NCI-H748 (cell line): ENCODE data around the gene ANKMY1.

Experiments
- DNase-seq: peaks from one replicate; lab custom pipeline; 2025; ENCODE audit not compliant: unreplicated experiment; lab: John Stamatoyannopoulos, UW

Gene ANKMY1

DNA sequence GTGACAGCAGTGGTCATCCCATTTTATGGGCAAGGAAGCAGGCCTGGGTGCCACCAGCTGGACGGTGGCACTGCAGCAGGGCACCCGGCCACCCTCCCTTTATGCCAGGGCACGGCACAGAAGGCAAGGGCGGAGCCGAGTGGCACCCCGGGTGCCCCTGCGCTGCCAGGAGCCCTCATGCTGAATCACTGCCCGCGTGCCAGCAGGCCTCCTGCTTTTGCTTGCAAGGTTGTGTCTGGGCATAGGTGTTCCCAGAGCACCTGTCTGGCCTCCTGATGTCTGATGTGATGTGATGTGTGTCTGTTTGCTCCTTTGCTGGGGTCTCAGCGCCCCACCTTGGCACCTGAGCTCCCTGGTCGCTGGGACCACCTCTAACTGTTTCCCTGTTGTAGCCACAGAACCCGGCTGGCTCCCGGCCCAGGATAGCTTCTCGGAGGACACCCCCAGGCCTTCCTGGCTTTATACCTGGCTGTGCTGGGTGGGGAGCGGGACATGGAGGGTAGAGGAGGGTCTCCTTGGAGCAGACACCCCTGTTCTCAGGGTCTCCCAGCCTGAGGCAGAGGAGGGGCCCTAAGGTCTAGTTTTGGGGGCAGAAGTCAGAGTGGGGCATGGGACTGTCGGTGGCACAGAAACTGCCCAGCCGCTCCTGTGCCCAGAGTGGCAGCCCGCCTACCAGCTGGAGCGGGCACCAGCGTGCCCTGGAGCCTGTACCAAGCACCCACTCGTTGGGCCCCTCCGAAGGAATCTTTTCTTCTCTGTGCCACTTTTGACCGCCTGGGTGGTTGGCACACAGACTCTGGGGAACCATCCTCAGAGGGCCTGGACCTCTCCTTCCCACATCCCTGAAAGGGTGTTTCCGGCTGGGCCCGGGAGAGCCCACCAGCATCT is 118.7 kb downstream of the ANKMY1 start:
- no peak for DNase-seq

DNA sequence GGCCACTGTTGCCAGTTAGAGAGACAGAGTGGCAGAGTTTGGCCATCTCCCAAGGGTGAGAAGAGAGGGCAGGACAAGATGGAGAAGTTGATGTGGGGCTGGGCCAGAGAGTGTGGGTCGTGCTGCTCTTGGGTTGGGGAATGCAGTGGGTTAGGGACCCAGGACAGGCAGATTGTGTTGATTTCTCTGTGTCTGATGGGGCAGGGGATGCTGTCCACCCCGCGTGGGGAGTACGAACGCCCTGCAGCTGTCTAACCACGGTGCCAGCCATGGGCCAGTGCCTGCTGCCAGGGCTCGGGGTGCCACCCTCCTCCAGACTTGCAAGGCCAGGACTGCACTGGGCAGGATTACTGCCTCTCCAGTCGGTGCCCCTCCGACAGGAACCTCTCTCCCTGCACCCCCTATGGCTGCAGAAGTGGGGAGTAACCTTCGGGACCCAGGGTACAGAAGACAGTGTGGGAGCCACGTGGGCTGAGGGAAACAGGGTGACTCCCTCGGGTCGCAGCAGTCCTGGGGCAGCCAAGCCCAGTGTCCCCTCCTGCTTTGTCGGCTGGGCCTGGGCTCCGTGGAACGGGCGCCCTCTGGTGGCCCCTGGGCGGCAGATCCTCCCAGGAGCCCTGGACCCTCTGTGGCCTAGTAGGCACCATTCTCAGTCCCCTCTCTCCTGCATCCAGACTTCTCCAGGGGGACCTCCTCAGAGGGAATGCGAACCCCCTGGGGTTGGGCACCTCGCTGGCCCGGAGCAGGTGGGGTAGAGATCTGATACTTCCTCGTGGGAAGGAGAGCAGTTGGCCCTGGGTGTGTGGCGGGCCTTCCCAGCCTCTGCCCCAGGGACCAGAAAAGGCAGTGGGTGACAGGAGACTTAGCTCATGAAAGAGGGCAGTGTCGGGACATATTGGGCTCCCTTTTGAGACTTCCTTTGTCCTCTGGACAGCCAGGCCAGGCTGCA is 119.7 kb downstream of the ANKMY1 start:
- DNase-seq = peak; percentile 67

DNA sequence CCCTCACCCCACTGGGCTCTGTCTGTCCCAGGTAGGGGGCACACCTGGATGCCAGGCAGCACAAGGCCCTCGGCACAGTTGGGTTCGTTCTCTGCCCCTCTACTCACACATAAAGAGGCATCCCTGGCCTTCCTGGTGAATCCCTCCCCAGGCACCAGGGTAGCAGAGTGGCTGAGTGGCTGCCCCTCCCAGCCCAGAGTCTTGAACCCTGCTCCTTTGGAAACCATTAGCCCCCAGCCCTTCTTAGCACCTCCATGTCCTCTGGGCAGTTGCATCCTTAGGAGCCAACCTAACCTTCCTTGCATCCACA is 120.3 kb downstream of the ANKMY1 start:
- DNase-seq = no peak

DNA sequence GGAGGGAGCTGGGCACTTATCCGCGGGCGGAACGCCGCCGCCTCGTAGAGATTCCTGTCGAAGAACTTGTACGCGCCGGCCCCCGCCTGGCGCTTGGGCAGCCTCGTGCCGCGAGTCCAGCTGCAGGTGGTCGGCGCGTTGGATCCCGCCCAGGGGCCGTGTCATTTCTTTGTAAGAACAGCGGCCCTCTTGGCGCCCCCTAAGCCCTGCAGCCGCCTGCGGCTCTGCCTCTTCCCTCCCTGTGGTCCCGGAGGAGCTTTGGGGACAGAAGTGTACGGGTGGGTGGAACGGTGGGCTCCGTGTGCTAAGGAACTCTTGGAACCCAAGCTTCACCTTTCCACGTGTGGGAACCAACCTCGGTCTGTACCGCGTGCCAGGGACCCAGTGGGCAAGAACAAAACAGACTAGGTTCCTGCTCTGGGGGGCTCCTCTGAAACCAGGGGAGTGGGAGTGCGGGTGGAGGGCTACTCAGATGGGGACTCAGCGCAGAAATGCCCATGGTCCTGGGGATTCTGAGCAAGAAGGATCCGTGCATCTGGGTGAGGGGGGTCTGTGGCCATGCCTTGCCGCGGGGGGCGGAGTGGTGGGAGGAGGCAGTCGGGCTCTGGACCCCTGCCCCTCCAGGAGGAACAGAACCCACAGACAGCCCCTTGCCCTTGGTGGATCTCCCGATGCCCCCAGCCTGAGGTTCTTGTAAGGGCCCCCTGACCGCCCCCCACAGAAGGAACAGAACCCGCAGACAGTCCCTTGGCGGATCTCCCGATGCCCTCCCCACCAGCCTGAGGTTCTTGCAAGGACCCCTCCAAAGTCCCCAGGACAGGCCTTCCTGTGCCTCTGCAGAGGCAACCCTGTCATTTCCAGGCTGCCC is 120.9 kb downstream of the ANKMY1 start:
- peak; percentile 61 for DNase-seq

DNA sequence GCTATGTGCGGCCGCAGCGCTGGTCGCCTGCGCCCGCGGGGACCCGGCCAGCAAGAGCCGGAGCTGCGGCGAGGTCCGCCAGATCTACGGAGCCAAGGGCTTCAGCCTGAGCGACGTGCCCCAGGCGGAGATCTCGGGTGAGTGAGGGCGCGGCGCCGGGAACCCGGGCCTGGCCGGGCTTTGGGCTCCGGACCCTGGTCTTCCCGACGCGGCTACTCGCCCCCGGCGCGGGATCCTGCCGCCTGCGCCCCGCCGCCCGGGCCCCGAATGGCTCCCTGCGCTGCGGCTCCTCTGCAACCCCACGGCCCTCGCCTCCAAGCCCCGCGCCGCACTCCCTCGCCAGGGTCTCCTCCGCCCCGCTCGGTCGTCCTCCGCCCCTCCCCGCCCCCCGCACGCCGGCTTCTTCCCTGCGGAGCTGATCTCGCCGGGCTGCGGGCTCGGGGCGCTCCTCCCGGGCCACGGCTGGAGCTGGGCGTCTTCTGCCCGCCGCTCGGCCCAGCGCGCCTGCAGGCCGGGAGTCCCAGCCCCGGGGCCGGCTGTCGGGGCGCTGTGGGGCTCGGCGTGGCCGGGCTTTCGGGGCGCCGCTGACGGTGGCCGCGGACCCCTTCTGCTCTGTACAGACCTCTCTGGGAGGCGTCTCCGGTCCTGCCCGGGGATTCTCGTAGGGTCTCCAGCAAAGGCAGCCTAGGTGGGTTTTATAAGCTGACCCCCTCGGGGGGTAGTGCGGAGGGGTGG is 121.7 kb downstream of the ANKMY1 start:
- peak; percentile 70 for DNase-seq

DNA sequence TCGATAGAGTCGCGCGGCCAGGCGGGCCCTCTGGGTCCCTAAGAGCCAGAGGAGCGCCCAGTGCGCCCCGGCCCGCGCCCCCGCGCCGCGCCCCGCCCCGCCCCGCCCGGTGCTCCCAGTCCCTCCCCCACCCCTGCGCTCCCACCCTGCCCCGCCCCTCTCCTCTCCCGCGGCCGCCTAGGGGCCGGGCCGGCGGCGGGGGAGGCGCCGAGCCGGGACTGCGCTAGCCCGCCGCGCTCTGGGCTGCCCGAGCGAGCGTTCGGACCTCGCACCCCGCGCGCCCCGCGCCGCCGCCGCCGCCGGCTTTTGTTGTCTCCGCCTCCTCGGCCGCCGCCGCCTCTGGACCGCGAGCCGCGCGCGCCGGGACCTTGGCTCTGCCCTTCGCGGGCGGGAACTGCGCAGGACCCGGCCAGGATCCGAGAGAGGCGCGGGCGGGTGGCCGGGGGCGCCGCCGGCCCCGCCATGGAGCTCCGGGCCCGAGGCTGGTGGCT is 122.3 kb downstream of the ANKMY1 start, which contains the start of gene GPC1:
TSS of gene GPC1 (plus strand) at position 207 of the 491 bp plus-strand sequence. CDS start at position 463, 256 bp downstream.
- peak; percentile 82 for DNase-seq

DNA sequence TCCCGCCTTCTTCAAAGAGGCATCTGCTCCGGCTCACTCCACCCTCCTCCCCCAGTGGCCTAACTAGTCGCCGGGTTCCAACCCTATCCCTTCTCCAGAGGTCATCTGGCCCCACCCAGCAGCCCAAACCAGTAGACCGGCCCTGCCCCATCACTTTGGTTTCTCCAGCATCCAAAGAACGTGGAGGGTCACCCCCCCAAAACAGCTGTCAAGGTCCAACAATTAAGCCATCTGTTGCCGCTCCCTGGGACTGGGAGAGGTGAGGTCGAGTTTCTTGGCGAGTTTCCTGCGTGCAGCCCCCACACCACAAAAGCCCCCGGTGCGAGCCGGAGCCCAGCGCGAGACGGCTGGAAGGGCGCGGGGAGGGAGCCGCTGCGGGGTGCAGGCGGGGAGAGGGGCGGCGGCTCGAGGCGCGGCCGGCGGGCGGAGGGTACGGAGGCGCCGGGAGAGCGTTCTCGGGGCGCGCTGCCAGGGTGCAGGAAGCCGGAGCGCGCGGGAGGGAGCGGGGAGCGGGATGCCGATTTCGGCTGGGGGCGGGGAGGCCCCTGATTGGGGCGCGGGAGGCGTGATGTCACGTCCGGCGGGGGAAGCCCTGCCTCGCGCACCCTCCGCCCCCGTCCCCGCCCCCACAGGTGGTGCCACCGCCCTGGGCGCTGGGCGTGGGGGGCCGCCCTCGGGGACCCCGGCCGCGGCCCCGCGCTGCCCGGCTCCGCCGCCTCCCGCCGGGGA is 122.9 kb downstream of the ANKMY1 start:
- peak; percentile 91 for DNase-seq

DNA sequence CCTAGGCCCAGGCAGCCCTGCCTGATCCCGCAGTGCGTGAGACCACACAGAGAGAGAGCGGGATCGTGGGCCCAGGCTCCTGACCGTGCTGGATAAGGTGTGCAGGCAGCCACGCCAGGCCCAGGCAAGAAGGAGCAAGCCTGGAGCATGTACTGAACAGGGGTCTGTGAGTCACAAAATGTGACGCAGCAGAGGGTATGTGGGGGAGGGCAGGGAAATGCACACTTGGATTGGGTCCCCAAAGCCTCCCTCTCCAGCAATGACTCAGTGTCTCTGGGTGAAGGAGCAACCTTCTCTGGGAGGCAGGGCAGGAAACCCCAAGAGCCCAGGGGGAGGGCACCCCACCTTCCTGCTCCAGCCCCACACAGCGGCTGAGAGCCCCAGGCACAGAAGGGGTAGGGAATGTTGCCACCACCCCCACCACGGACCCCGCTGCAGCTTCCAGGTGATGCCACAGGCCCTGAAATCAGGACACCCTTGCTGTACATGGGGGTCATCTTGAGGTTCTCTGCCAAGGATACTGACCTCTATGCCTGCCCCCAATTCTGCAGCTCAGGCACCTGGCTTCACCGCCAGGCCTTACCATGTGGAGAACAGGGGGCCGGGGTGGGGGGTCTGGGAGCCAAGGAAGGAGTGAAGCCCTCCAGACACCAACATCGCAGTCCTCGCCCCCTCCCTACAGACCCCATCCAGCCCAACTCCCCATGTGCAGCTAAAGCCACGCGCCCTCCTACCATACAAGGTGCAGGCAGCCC is 123.6 kb downstream of the ANKMY1 start:
- DNase-seq = no peak

- DNase-seq = peak; percentile 27
Observed at GRCh38 chr2:240432820-240433801, 124.7 kb downstream of the ANKMY1 start.

DNA sequence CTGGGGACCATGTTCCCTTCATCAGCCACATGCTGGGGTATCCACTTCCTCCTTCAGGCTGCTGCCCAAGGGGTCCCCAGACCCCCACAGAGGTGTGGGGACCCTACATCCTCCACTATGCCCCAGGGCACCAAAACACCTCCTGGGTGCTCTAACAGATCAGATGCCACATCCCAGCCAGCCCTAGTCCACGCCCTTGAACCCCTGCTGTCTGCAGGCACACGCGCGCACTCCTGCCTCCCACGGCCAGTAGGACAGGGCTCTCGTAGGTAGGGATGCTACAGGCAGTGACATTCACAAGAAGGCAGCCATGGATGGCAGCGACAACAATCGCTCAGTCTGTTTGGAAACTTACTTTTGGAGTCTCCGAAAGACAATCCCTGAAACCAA is 125.4 kb downstream of the ANKMY1 start:
- no peak for DNase-seq

GRCh38 chr2:240431661-240432424 is 125.9 kb downstream of the ANKMY1 start:
- no peak for DNase-seq

DNA sequence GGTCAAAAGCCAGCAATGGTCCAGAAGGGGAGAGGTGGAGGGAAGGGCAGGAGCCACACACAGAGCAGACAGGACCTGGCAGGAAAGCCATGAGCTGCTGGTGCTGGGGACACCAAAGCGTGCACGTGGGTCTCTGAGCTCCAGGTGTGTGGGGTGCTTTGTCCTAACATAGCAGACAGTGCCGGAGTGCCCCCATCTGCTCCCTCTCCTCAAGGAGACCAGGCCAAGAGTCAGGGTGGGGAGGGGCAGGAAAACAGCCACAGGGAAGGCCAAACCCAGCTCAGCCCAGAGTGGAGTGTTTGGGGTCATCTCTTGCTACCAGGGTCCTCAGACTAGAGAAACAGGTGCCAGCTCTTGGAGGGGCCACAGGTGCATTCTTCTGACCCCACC is 126.5 kb downstream of the ANKMY1 start:
- DNase-seq = no peak

DNA sequence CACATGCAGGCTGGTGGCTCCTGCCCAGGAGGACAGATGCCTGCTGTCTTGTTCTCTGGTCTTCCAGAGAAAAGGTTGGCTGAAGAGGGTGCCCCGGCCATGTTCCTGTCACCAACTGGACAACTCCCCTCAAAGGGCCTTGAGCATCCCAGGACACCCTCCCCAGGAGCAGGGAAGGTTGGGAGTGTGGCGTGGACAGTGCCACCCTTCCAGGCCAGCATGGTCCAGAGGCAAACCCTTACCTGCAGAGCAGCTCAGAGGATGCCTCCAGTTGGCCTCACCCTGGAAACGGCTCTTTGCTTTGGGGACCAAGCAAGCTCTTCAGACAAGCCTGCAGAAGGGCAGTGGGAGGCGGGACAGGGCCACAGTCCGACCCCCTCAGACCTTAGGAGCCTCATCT is 127.2 kb downstream of the ANKMY1 start:
- DNase-seq = no peak

GRCh38 chr2:240429872-240430491 is 127.8 kb downstream of the ANKMY1 start:
- no peak for DNase-seq
